NCI-H748 treated with DMSO at 0.1 percent for 48 hours (cell line): Measurements from ENCODE around the gene TAGLN.
"Not testable (repeated sequence)": the region's sequence is repeated elsewhere in the genome, so short reads cannot be mapped to it uniquely, and the experiment has no call there.

Experiments
- DNase-seq: peaks from one replicate; lab custom pipeline; 2025; lab: John Stamatoyannopoulos, UW

The TAGLN gene

GRCh38 chr11:117195761-117196160 is 3.4 kb upstream of the TAGLN start:
- no peak for DNase-seq

DNA sequence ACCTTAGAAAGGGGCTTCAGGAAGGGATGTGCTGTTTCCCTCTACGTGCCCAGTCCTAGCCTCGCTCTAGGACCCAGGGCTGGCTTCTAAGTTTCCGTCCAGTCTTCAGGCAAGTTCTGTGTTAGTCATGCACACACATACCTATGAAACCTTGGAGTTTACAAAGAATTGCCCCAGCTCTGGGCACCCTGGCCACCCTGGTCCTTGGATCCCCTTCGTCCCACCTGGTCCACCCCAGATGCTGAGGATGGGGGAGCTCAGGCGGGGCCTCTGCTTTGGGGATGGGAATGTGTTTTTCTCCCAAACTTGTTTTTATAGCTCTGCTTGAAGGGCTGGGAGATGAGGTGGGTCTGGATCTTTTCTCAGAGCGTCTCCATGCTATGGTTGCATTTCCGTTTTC is 2.2 kb upstream of the TAGLN start:
- no peak for DNase-seq

- no peak for DNase-seq
Measured at GRCh38 chr11:117197516-117198456, 1.4 kb upstream of the TAGLN start.

DNA sequence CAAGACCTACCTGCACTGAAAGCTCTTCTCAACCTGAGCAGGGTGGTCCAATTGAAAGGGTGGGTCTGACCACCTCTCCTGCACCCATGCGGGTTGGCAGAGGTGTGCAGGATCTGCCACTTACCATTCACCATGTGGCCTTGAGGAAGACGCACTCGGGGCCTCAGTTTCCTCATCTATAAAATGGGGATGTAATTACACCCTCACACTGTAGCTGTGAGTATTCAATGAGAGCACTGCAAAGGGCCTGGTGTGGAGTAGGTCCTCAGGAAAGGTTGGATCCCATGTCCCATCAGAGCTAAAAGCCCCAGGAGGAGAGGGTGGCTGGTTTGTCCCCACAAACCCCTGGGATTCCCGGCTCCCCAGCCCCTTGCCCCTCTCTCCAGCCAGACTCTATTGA is 557 bp upstream of the TAGLN start:
- DNase-seq: no peak

- DNase-seq: no peak
Measured at GRCh38 chr11:117199916-117200812, 994 bp downstream of the TAGLN start.

GRCh38 chr11:117200813-117201657 is 1.9 kb downstream of the TAGLN start:
- DNase-seq: no peak

DNA sequence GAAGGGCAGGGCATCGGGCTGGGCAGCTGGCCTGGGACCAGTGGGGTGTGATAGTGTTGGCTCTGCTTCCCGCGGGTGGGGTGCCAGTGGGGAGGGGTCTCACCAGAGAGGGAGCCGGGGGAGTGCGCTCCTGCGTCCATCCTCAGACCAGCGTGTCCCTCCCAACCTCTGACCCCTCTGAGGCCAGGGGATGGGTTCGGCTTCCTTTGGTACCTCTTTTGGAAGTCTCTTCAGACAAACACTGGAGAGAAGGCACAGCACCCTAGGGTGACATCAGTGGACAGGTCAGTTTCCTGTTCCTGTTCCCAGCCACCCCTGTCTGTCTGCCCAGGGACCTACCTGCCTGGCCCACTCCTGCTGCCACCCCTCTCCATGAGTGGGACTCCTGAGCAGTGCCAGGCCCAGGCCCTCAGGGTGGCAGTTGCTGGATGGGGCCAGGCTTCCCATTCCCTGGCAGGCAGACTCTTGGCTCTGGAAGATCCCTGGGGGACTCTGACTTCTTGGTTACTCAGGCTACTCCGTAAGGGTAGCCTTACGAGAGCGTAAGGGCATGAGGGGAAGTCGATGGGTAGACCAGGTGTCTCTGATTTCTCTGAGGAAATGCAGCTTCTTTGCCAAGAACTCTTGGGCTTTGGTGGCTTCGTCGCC is 2.6 kb downstream of the TAGLN start:
- no peak for DNase-seq

DNA sequence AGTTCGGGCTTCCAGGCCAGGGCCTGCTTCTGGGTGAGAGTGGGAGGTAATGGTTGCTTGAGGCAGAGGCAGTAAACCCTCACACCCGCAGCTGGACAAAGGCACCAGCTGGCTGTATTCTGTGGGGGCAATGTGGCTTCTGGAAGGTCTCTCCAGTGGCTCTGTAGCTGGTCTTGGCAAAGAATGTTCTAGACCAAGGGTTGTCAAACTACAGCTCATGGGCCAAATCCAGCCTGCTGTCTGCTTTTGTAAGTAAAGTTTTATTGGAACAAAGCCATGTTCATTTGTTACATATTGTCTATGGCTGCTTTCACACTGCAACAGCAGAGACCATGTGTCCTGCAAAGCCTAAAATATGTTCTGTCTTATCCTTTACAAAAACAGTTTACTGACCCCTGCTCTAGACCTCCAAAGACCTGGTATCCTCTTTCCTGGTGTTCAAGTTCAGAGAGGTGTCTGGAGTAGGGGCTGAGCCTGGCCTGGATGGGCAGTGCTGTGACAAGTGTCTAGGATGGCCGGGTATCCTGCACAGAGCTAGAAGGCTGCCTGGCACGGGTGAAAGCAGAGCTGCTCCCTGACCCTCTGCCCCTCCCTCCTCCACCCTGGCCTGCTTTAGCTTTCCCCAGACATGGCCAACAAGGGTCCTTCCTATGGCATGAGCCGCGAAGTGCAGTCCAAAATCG is 3.4 kb downstream of the TAGLN start:
- no peak for DNase-seq

DNA sequence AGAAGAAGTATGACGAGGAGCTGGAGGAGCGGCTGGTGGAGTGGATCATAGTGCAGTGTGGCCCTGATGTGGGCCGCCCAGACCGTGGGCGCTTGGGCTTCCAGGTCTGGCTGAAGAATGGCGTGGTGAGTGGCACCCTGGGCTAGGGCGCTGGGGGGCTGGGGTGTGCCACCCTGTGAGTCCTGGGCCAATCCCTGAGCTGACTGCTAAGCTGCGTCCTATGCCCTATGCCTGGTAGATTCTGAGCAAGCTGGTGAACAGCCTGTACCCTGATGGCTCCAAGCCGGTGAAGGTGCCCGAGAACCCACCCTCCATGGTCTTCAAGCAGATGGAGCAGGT is 3.9 kb downstream of the TAGLN start:
- DNase-seq: no peak

DNA sequence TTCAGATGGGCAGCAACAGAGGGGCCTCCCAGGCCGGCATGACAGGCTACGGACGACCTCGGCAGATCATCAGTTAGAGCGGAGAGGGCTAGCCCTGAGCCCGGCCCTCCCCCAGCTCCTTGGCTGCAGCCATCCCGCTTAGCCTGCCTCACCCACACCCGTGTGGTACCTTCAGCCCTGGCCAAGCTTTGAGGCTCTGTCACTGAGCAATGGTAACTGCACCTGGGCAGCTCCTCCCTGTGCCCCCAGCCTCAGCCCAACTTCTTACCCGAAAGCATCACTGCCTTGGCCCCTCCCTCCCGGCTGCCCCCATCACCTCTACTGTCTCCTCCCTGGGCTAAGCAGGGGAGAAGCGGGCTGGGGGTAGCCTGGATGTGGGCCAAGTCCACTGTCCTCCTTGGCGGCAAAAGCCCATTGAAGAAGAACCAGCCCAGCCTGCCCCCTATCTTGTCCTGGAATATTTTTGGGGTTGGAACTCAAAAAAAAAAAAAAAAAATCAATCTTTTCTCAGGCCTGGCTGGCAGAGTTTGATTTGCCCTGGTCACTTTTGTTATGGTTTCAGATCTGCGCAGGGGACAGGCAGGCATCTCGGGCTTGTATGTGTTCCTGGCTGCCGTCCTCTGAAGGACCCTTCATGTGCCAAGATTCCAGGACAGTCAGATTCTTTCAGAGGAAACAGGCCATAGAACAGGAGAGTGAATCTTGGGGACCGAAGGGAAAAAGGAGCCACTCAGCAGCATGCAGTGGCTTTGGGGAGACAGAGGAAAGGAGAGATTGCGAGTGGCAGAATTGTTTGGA is 5.3 kb downstream of the TAGLN start:
- no peak for DNase-seq

- no peak for DNase-seq
Measured at GRCh38 chr11:117205211-117205818, 6.1 kb downstream of the TAGLN start.

GRCh38 chr11:117206111-117206510 is 6.9 kb downstream of the TAGLN start:
- DNase-seq: not testable (repeated sequence)

- not testable (repeated sequence) for DNase-seq
Measured at GRCh38 chr11:117206859-117207258, 7.7 kb downstream of the TAGLN start.

DNA sequence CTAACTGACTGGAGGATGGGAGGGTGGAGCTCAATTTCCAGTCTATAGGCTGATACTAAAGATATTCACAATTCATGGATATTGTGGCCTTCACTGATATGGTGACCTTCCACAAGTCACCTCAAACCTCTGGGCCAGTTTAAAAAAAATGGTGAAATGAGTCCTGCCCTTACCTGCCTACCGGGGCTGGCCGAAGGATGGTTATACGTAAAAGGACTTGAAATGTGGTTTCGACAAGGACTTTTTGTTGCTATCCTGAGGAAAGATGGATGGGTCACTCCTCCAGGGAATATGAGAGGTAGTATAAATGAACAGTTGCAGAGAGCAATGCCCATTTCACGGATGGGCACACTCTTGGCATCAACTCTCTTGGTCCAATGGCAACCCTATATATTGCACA is 8.3 kb downstream of the TAGLN start:
- not testable (repeated sequence) for DNase-seq

DNA sequence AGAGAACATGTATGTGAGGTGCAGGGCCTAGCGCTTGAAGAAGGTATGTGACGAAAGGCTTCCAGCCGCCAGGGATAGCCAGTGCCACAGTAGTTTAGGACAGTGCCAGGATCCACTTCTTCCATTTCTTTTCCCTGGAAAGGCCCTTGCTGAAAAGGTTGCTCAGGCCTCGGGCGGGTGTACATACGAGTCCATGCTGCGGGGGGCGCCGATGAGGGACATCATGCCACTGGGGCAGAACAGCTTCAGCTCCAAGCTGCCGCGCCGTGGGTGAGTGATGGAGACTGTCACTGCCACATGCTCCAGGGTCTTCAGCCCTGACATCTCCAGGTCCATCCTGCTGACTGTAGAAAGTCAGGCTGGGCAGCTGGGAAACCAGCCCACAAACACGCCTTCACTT is 9.5 kb downstream of the TAGLN start:
- not testable (repeated sequence) for DNase-seq

DNA sequence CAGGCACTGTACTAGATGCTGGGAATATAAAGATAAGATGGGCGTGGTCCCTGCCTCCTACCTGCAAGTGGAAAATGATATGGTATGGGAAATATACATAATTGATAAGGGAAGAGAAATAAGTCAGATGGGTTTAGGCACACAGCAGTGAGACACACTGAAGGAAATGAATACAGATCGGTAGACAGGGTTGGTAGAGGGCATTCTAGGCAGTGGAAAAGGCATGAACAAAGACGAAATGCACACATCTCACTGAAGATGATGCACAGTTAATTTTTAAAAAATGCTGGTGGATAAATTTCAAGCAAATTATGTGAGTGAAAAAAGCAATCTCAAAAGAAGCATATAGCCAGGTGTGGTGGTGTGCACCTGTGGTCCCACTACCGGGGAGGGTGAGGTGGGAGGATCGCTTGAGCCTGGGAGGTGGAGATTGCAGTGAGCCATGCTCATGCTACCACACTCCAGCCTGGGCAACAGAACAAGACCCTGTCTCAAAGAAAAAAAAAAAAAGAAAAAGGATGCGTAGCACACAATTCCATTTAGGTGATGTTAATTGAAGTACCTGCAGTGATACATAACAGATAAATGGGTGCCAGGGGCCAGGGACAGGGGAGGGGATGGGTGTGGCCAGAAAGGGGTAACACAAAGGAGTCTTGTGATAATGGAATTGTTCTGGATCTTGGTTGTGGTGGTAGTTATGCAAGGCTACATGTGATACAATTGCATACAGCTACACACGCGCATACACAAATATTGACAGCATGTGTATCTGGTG is 10.4 kb downstream of the TAGLN start:
- not testable (repeated sequence) for DNase-seq

- DNase-seq: no peak
Measured at GRCh38 chr11:117210620-117211019, 11.4 kb downstream of the TAGLN start.

- no peak for DNase-seq
Measured at GRCh38 chr11:117212697-117213355, 13.7 kb downstream of the TAGLN start.
